ENCODE data around the gene NDUFS6.

The NDUFS6 gene

GRCh38 chr5:1807451-1808185 is 6.4 kb downstream of the NDUFS6 start:
- Histone ChIP-seq H3K4me1 (ENCODE audit: control insufficient read depth in 1 of 2, insufficient read depth in 1 of 2, low read depth in 1 of 2, low read length in 1 of 2) (no peaks in the 10 kb centered on the region), H3K4me3 (ENCODE audit: low read depth in 1 of 2, low read length in 1 of 2) (no peak overlapping the region), H3K36me3 (peaks cover 86% of the 10 kb centered on the region), H3K27me3 (no peaks in the 10 kb centered on the region), H3K27ac (no peak overlapping the region), H3K9me3 (no peaks in the 10 kb centered on the region)
- no peak for TF ChIP-seq CTCF (IDR thresholded peaks at IDR 0.05)

GRCh38 chr5:1808439-1808838 is 7.2 kb downstream of the NDUFS6 start:
- no peaks in the 10 kb centered on the region for H3K27me3 ChIP-seq
- H3K4me3 ChIP-seq (ENCODE audit: low read depth in 1 of 2, low read length in 1 of 2), result no peak overlapping the region
- H3K4me1 ChIP-seq (ENCODE audit: control insufficient read depth in 1 of 2, insufficient read depth in 1 of 2, low read depth in 1 of 2, low read length in 1 of 2), result no peaks in the 10 kb centered on the region
- no peaks in the 10 kb centered on the region for H3K9me3 ChIP-seq
- no peak for TF ChIP-seq CTCF (IDR thresholded peaks at IDR 0.05)
- H3K27ac ChIP-seq, result no peak overlapping the region
- peaks cover 84% of the 10 kb centered on the region for H3K36me3 ChIP-seq

GRCh38 chr5:1809416-1810035 is 8.3 kb downstream of the NDUFS6 start:
- H3K27me3 ChIP-seq, result no peaks in the 10 kb centered on the region
- H3K27ac ChIP-seq, result no peak overlapping the region
- no peak for TF ChIP-seq CTCF (IDR thresholded peaks at IDR 0.05)
- H3K9me3 ChIP-seq, result no peaks in the 10 kb centered on the region
- peaks cover 85% of the 10 kb centered on the region for H3K36me3 ChIP-seq
- no peaks in the 10 kb centered on the region for H3K4me1 ChIP-seq (ENCODE audit: control insufficient read depth in 1 of 2, insufficient read depth in 1 of 2, low read depth in 1 of 2, low read length in 1 of 2)
- H3K4me3 ChIP-seq (ENCODE audit: low read depth in 1 of 2, low read length in 1 of 2), result no peak overlapping the region

GRCh38 chr5:1810581-1811101 is 9.4 kb downstream of the NDUFS6 start:
- TF ChIP-seq CTCF (IDR thresholded peaks at IDR 0.05), result no peak
- Histone ChIP-seq H3K4me3 (ENCODE audit: low read depth in 1 of 2, low read length in 1 of 2) (no peak overlapping the region), H3K4me1 (ENCODE audit: control insufficient read depth in 1 of 2, insufficient read depth in 1 of 2, low read depth in 1 of 2, low read length in 1 of 2) (no peaks in the 10 kb centered on the region), H3K27me3 (no peaks in the 10 kb centered on the region), H3K27ac (no peak overlapping the region), H3K36me3 (peaks cover 85% of the 10 kb centered on the region), H3K9me3 (no peaks in the 10 kb centered on the region)

GRCh38 chr5:1814183-1815020 is 13.2 kb downstream of the NDUFS6 start:
- peaks cover 84% of the 10 kb centered on the region for H3K36me3 ChIP-seq
- no peaks in the 10 kb centered on the region for H3K27me3 ChIP-seq
- H3K27ac ChIP-seq, result no peak overlapping the region
- no peak overlapping the region for H3K4me3 ChIP-seq (ENCODE audit: low read depth in 1 of 2, low read length in 1 of 2)
- no peak for TF ChIP-seq CTCF (IDR thresholded peaks at IDR 0.05)
- H3K4me1 ChIP-seq (ENCODE audit: control insufficient read depth in 1 of 2, insufficient read depth in 1 of 2, low read depth in 1 of 2, low read length in 1 of 2), result no peaks in the 10 kb centered on the region
- H3K9me3 ChIP-seq, result no peaks in the 10 kb centered on the region

Measured in neutrophil (primary cell).